HFFc6 (cell line): ENCODE data around the gene NAPB. TPM values are rescaled to one million over a fixed set of nuclear protein-coding genes. Genes with fewer than 3 reads are reported as not detected.

Experiments used
- DNase-seq: peaks from one replicate; pipeline ENCODE4 v3.0.0-alpha.2; 2018
- H3K27ac Mint-ChIP-seq: 2 replicates; pipeline ENCODE4 v1.8.0; 2020; ENCODE audit warnings: mild to moderate bottlenecking, mixed read lengths
- H3K27me3 Mint-ChIP-seq: 2 replicates; pipeline ENCODE4 v1.8.0; 2021; ENCODE audit warnings: mild to moderate bottlenecking, moderate library complexity, mixed read lengths; ENCODE audit not compliant: insufficient read depth
- H3K36me3 Mint-ChIP-seq: 2 replicates; pipeline ENCODE4 v1.8.0; 2021; ENCODE audit warnings: low read depth, mixed read lengths
- H3K4me1 Mint-ChIP-seq: 2 replicates; pipeline ENCODE4 v1.8.0; 2020; ENCODE audit warnings: low read depth, mixed read lengths
- H3K4me3 Mint-ChIP-seq: 2 replicates; pipeline ENCODE4 v1.8.0; 2020; ENCODE audit warnings: mild to moderate bottlenecking, moderate library complexity, mixed read lengths
- H3K9me3 Mint-ChIP-seq: 2 replicates; pipeline ENCODE4 v1.8.0; 2020; ENCODE audit warnings: mild to moderate bottlenecking, mixed read lengths
- total RNA-seq, 6 experiments: library from RNA; stranded (reverse); fragmentation: NEBNext Ultra II Directional; extraction: Animal tissue kit (Norgen Biotek cat#: 25700); gene quantifications; 2 replicates in 1 of 6; 3 replicates in 5 of 6; pipeline ENCODE4 v1.2.3, GENCODE V29; 2021
- TF ChIP-seq, protein P1 (sequence below): fragments of 200-600 bp; sonication (generic); IDR thresholded peaks from 2 replicates; pipeline ENCODE4 v1.5.0; 2021; ENCODE audit warnings: antibody characterized with exemption, mild to moderate bottlenecking

Gene NAPB
- total RNA-seq, 6 experiments from 2014 or later, result 4.1 to 5.9 (median 5.0) TPM

DNA sequence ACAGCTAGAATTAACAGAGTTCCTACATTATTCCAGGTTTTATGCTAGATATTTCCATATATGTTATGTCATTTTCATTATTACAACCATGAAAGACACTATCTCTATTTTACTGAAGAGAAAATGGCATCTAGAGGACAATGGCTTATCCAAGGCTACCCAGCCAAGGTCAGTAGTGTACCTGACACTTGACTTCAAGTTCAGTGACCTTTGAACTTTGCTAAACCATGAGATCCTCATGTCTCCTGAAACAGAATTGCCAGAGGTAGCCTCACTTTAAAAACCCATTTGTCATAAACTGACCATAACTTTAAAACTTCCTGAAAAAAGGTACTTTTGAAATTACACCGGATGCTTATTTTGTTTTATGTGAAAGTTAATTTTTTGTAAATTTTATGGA is 14.4 kb downstream of the NAPB start:
- Mint-ChIP-seq H3K4me1 (peaks cover 46% of the 10 kb centered on the region), H3K4me3 (no peak overlapping the region), H3K9me3 (no peaks in the 10 kb centered on the region), H3K36me3 (peaks cover 8% of the 10 kb centered on the region), H3K27me3 (no peaks in the 10 kb centered on the region), H3K27ac (no peak overlapping the region)
- TF ChIP-seq, protein P1, sequence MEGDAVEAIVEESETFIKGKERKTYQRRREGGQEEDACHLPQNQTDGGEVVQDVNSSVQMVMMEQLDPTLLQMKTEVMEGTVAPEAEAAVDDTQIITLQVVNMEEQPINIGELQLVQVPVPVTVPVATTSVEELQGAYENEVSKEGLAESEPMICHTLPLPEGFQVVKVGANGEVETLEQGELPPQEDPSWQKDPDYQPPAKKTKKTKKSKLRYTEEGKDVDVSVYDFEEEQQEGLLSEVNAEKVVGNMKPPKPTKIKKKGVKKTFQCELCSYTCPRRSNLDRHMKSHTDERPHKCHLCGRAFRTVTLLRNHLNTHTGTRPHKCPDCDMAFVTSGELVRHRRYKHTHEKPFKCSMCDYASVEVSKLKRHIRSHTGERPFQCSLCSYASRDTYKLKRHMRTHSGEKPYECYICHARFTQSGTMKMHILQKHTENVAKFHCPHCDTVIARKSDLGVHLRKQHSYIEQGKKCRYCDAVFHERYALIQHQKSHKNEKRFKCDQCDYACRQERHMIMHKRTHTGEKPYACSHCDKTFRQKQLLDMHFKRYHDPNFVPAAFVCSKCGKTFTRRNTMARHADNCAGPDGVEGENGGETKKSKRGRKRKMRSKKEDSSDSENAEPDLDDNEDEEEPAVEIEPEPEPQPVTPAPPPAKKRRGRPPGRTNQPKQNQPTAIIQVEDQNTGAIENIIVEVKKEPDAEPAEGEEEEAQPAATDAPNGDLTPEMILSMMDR, result no peak
- DNase-seq, result no peak

DNA sequence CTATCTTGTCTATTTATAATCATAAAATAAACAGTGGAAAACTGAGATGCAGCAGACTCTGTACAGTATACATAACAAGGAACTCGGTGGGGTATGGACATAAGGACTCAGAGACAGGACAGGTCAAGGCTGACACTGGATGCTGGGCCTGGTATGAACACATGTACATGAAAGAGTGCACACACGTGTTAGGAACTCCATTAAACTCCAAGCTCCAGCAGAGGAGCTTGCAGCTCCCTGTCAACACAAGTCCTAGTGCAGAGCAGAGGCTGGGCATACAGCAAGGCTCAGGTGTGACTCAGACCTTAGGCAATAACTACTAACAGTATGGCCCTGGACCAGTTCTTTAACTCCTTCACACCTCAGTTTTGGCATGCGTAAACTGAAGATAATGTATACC is 17.1 kb downstream of the NAPB start:
- TF ChIP-seq, protein P1, result no peak
- Mint-ChIP-seq H3K27ac (no peak overlapping the region), H3K36me3 (peaks cover 16% of the 10 kb centered on the region), H3K9me3 (no peaks in the 10 kb centered on the region), H3K27me3 (no peaks in the 10 kb centered on the region; the same call in 1 of the 2 replicates), H3K4me3 (no peak overlapping the region), H3K4me1 (peaks cover 43% of the 10 kb centered on the region)
- DNase-seq, result no peak

DNA sequence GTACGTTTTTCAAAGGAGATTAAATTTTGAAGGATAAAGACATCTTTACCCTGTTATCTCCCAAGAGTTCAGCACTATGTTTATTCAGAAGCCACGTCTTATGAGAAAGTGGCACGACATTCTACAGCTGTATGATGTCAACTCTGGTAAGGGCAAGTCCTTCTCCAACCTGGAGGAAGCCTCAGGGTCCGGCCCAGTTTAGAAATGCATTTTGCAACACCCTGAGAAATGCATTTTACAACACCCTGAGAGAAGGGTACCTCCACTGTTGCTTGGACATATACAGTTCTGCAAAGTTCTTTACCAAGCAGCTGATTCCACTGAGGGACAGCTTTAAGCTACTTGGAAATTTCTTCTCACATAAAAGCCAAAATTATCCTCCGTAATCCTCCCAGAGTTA is 17.5 kb downstream of the NAPB start:
- no peaks in the 10 kb centered on the region for H3K9me3 Mint-ChIP-seq
- no peak overlapping the region for H3K4me3 Mint-ChIP-seq
- no peak for DNase-seq
- no peak overlapping the region for H3K27ac Mint-ChIP-seq
- peaks cover 48% of the 10 kb centered on the region for H3K4me1 Mint-ChIP-seq
- TF ChIP-seq, protein P1, result no peak
- H3K36me3 Mint-ChIP-seq, result peaks cover 16% of the 10 kb centered on the region
- no peaks in the 10 kb centered on the region; the same call in 1 of the 2 replicates for H3K27me3 Mint-ChIP-seq

DNA sequence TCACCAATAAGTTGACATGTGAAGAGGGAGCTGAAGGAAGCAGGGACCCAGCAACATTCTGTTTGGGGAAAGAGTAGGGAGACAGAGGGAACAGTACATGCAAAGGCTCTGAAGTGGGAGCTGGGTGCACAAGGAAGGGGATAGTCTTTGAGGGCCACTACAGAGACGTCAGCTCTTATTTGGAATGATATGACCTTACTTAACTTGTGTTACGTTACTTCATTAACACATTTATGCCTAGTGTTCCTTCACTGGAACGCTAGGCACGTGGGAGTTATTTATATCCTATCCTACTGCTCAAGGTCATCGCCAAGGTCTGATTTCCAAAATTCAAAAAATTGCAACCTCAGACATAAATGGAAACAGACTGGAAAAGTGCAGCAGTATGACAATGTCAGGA is 20.2 kb downstream of the NAPB start:
- Mint-ChIP-seq H3K36me3 (peaks cover 16% of the 10 kb centered on the region), H3K9me3 (no peaks in the 10 kb centered on the region), H3K4me3 (no peak overlapping the region), H3K4me1 (peaks cover 56% of the 10 kb centered on the region), H3K27me3 (no peaks in the 10 kb centered on the region; the same call in 1 of the 2 replicates), H3K27ac (peak overlapping the region; percentile 18; the same call in 1 of the 2 replicates)
- TF ChIP-seq, protein P1, result no peak
- DNase-seq, result no peak

DNA sequence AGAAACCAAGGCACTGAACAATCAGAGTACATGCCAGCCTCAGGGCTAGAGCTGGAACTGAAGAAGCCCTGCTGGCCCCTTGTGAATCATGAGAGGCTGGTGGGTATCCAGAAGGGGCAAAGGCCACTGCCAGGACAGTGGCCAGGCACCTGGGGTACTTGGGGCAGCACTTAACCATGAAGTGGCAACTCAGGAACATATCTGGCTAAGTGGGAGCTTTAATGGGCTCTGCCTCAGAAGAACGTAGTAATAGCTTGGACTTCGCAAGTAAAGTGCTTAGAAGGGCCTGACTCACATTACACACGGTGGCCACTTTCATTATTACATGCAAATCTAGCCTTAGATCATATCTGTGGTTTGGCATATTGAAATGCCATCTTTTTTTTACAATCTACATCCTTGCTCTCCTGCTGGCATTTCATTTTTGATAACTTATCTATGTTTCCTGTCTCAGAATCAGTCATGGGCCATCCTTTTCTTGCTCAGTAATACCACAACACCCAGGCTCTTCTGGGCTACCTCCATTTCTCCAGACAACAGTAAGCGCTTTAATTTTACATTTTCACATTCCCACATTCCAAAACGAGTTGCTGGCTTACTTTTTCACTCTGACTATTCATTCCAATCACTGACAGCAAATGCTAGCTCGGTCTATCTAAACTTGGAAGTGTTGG is 21.6 kb downstream of the NAPB start:
- Mint-ChIP-seq H3K4me3 (peak overlapping the region; percentile 6; the same call in 1 of the 2 replicates), H3K27me3 (no peaks in the 10 kb centered on the region; the same call in 1 of the 2 replicates), H3K9me3 (no peaks in the 10 kb centered on the region), H3K36me3 (peaks cover 16% of the 10 kb centered on the region), H3K4me1 (peaks cover 51% of the 10 kb centered on the region), H3K27ac (peak overlapping the region; percentile 44; the same call in 1 of the 2 replicates)
- peak; percentile 58 for DNase-seq
- TF ChIP-seq, protein P1, result peak; percentile 60
